SU-DHL-6 (cell line): Measurements from ENCODE around the gene CSNK1G3.
A peak's percentile ranks its signal among the peaks of the same experiment; 100 is the strongest.

Experiments
- H2AFZ ChIP-seq: fragments of 200-600 bp; sonication (generic); 2 replicates; pipeline ENCODE4 v1.6.1; 2014; ENCODE audit warnings: low read depth, mild to moderate bottlenecking, moderate library complexity, mixed read lengths, antibody characterized with exemption, low read length; ENCODE audit not compliant: severe bottlenecking
- H3F3A ChIP-seq: fragments of 200-600 bp; shearing (Covaris generic); 2 replicates; pipeline ENCODE4 v1.6.0; 2016; ENCODE audit warnings: antibody characterized with exemption, mild to moderate bottlenecking; ENCODE audit not compliant: insufficient read depth
- H3K27ac ChIP-seq: fragments of 200-600 bp; sonication (generic); 2 replicates; pipeline ENCODE4 v1.5.1; 2016; ENCODE audit warnings: low read depth, mild to moderate bottlenecking, low read length, moderate library complexity, mixed read lengths
- H3K27me3 ChIP-seq: fragments of 200-600 bp; sonication (generic), shearing (Covaris generic); 2 replicates; pipeline ENCODE4 v1.6.0; 2014; ENCODE audit warnings: mild to moderate bottlenecking, low read length
- H3K36me3 ChIP-seq: fragments of 200-600 bp; sonication (generic); 2 replicates; pipeline ENCODE4 v1.6.1; 2014; ENCODE audit warnings: mild to moderate bottlenecking, low read length, mixed read lengths
- H3K4me2 ChIP-seq: fragments of 300-600, 200-600 bp; shearing (Covaris generic), sonication (generic); 2 replicates; pipeline ENCODE4 v1.6.0; 2014; ENCODE audit warnings: low read length, low read depth, mild to moderate bottlenecking; ENCODE audit not compliant: poor library complexity, severe bottlenecking
- H3K4me3 ChIP-seq: fragments of 200-600 bp; sonication (generic); 2 replicates; pipeline ENCODE4 v1.5.1; 2014; ENCODE audit warnings: antibody characterized with exemption, low read length, mild to moderate bottlenecking, mixed read lengths; ENCODE audit not compliant: insufficient read depth, poor library complexity, severe bottlenecking
- H3K79me2 ChIP-seq: fragments of 200-600 bp; sonication (generic); 2 replicates; pipeline ENCODE4 v1.6.1; 2014; ENCODE audit warnings: mild to moderate bottlenecking, low read length, moderate library complexity; ENCODE audit not compliant: insufficient read depth
- H3K9ac ChIP-seq: fragments of 200-600 bp; sonication (generic); 2 replicates; pipeline ENCODE4 v1.7.0; 2014; ENCODE audit warnings: mild to moderate bottlenecking, low read length
- H3K9me2 ChIP-seq: fragments of 200-600 bp; sonication (generic); replicated peaks from 2 replicates; pipeline ENCODE4 v1.6.1; 2014; ENCODE audit warnings: low read length; ENCODE audit not compliant: insufficient read depth
- H3K9me3 ChIP-seq: fragments of 200-600 bp; sonication (generic); 2 replicates; pipeline ENCODE4 v1.6.1; 2014; ENCODE audit warnings: low read length, mixed read lengths; ENCODE audit not compliant: insufficient read depth
- H4K20me1 ChIP-seq: fragments of 200-600 bp; sonication (generic); 2 replicates; pipeline ENCODE4 v1.6.1; 2014; ENCODE audit warnings: low read depth, mild to moderate bottlenecking, antibody characterized with exemption, low read length, moderate library complexity, mixed read lengths
- EZH2phosphoT487 ChIP-seq: fragments of 200-600 bp; sonication (generic), shearing (Covaris generic); conservative IDR thresholded peaks from 2 replicates; pipeline ENCODE4 v1.6.1; 2018; ENCODE audit warnings: mild to moderate bottlenecking, antibody characterized with exemption, low read length, moderate library complexity, mixed read lengths
- TF ChIP-seq, protein P1 (sequence below): fragments of 200-600 bp; sonication (generic); IDR thresholded peaks from one replicate; pipeline ENCODE4 v1.5.1; 2017; ENCODE audit warnings: antibody characterized with exemption, mild to moderate bottlenecking, low read length, moderate library complexity; ENCODE audit not compliant: insufficient read depth, poor library complexity, severe bottlenecking

CSNK1G3 gene

DNA sequence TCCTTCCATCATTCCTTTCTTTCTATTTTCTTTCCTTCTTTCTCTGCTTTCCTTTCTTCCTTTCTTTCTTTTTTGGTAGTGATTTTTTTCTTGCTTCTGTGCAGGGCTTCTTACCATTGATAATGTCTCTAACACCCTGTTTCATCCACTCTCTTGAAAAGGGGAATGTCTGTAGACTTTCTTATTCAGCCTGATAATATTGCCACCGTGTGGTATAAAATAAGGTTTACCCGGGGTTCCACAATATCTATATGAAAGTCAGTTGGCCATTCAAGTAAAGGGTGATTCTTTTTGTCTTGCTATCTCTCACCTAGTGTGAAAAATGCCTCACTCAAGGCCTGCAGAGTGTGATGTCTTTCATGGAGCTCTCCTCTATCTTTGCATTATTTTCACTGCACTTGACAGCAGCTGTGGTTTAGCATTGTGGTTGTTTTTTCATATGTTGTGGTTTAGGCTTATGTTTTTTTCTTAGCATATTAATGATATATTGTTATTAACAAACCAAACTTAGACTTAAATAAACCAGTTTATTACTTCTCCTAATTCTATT lies 153.9 kb downstream of the CSNK1G3 start:
- H3K27ac ChIP-seq = no peak overlapping the region
- H3K79me2 ChIP-seq = no peaks in the 10 kb centered on the region
- H3K9ac ChIP-seq = no peak overlapping the region
- H3K4me2 ChIP-seq = no peak overlapping the region
- H2AFZ ChIP-seq = no peak overlapping the region
- no peak overlapping the region for H3K4me3 ChIP-seq
- no peaks in the 10 kb centered on the region for H3F3A ChIP-seq
- no peaks in the 10 kb centered on the region for H3K36me3 ChIP-seq
- H3K9me3 ChIP-seq = no peaks in the 10 kb centered on the region
- H3K27me3 ChIP-seq = no peaks in the 10 kb centered on the region
- TF ChIP-seq, protein P1, sequence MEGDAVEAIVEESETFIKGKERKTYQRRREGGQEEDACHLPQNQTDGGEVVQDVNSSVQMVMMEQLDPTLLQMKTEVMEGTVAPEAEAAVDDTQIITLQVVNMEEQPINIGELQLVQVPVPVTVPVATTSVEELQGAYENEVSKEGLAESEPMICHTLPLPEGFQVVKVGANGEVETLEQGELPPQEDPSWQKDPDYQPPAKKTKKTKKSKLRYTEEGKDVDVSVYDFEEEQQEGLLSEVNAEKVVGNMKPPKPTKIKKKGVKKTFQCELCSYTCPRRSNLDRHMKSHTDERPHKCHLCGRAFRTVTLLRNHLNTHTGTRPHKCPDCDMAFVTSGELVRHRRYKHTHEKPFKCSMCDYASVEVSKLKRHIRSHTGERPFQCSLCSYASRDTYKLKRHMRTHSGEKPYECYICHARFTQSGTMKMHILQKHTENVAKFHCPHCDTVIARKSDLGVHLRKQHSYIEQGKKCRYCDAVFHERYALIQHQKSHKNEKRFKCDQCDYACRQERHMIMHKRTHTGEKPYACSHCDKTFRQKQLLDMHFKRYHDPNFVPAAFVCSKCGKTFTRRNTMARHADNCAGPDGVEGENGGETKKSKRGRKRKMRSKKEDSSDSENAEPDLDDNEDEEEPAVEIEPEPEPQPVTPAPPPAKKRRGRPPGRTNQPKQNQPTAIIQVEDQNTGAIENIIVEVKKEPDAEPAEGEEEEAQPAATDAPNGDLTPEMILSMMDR = peak; percentile 24
- TF ChIP-seq EZH2phosphoT487 = no peak
- no peaks in the 10 kb centered on the region for H4K20me1 ChIP-seq
- no peaks in the 10 kb centered on the region for H3K9me2 ChIP-seq
